PC-3 (cell line): ENCODE results near the gene AZIN2. TPM values are rescaled to one million over a fixed set of nuclear protein-coding genes. Genes with fewer than 3 reads are reported as not detected.
"Not testable (repeated sequence)": the region's sequence is repeated elsewhere in the genome, so short reads cannot be mapped to it uniquely, and the experiment has no call there.

Source experiments
- ATAC-seq: fragments of 200-7000 bp; cut with Tn5 transposase; 2 replicates; pipeline ENCODE4 v1.9.1; 2020; ENCODE audit warnings: mild to moderate bottlenecking, moderate library complexity
- BruUV-seq: library from RNA; stranded (reverse); fragments of 400-500 nt; replicated peaks from 2 replicates; lab custom pipeline; 2021; lab: Mats Ljungman, UMichigan
- CTCF ChIA-PET: fragments of 300-600 bp; sonication (Branson Sonifier 250); formaldehyde crosslinking; loops from one replicate; lab custom pipeline; 2022; ENCODE audit warnings: antibody characterized with exemption; lab: Charles Lee
- POLR2A ChIA-PET: fragments of 300-600 bp; sonication (Branson Sonifier 250); formaldehyde crosslinking; loops from one replicate; lab custom pipeline; 2022; ENCODE audit warnings: antibody characterized with exemption; ENCODE audit not compliant: unreplicated experiment; lab: Charles Lee
- DNase-seq: peaks from one replicate; pipeline ENCODE4 v3.0.0-alpha.2; 2015
- H2AFZ ChIP-seq: fragments of 300-600 bp; sonication (generic); 2 replicates; pipeline ENCODE4 v1.6.0; 2016; ENCODE audit warnings: antibody characterized with exemption, low read length
- H3F3A ChIP-seq: fragments of 300-600 bp; sonication (generic); one replicate; pipeline ENCODE4 v1.6.0; 2017; ENCODE audit warnings: antibody characterized with exemption, low read length, control low read depth, mild to moderate bottlenecking; ENCODE audit not compliant: unreplicated experiment
- H3K27ac ChIP-seq: fragments of 300-600 bp; sonication (generic); 2 replicates; pipeline ENCODE4 v1.5.1; 2016; ENCODE audit warnings: mild to moderate bottlenecking, low read length
- H3K27me3 ChIP-seq: fragments of 300-600 bp; sonication (generic); 2 replicates; pipeline ENCODE4 v1.6.1; 2016; ENCODE audit warnings: low read length, mixed read lengths
- H3K36me3 ChIP-seq: fragments of 300-600 bp; sonication (generic); 2 replicates; pipeline ENCODE4 v1.6.1; 2016; ENCODE audit warnings: low read depth, mixed run types, low read length, mixed read lengths
- H3K4me1 ChIP-seq: fragments of 300-600 bp; sonication (generic); 2 replicates; pipeline ENCODE4 v1.5.1; 2016; ENCODE audit warnings: low read length; ENCODE audit not compliant: insufficient read depth
- H3K4me2 ChIP-seq: fragments of 300-600 bp; sonication (generic); 2 replicates; pipeline ENCODE4 v1.6.0; 2016; ENCODE audit warnings: low read length
- H3K4me3 ChIP-seq: fragments of 300-600 bp; sonication (generic); 2 replicates; pipeline ENCODE4 v1.5.1; 2016; ENCODE audit warnings: mild to moderate bottlenecking, low read length, mixed read lengths
- H3K79me2 ChIP-seq: fragments of 300-600 bp; sonication (generic); 2 replicates; pipeline ENCODE4 v1.6.1; 2017; ENCODE audit warnings: low read length, mixed read lengths
- H3K9ac ChIP-seq: fragments of 300-600 bp; sonication (generic); 2 replicates; pipeline ENCODE4 v1.6.0; 2016; ENCODE audit warnings: mild to moderate bottlenecking, low read length
- H3K9me2 ChIP-seq: fragments of 300-600 bp; sonication (generic); replicated peaks from 2 replicates; pipeline ENCODE4 v1.6.1; 2016; ENCODE audit warnings: mixed run types, low read length, mixed read lengths
- H3K9me3 ChIP-seq: fragments of 300-600 bp; sonication (generic); 2 replicates; pipeline ENCODE4 v1.6.1; 2016; ENCODE audit warnings: low read length, mixed read lengths
- H4K20me1 ChIP-seq: fragments of 300-600 bp; sonication (generic); 2 replicates; pipeline ENCODE4 v1.6.1; 2016; ENCODE audit warnings: low read length, mixed read lengths
- CTCF ChIP-seq: fragments of 300-600 bp; sonication (generic); conservative IDR thresholded peaks from 2 replicates; pipeline ENCODE4 v1.5.1; 2017; ENCODE audit warnings: antibody characterized with exemption, low read depth, mild to moderate bottlenecking, low read length
- EZH2 ChIP-seq: fragments of 300-600 bp; sonication (generic); IDR thresholded peaks from one replicate; pipeline ENCODE4 v1.6.1; 2017; ENCODE audit warnings: antibody characterized with exemption, mild to moderate bottlenecking, low read length; ENCODE audit not compliant: unreplicated experiment
- EZH2phosphoT487 ChIP-seq: fragments of 300-600 bp; sonication (generic); IDR thresholded peaks from 2 replicates; pipeline ENCODE4 v1.6.1; 2018; ENCODE audit warnings: mild to moderate bottlenecking, antibody characterized with exemption, low read length, borderline replicate concordance
- intact Hi-C: fragments of 100-400 bp; cut with micrococcal nuclease; formaldehyde crosslinking; loops from 2 replicates; pipeline ENCODE4 v1.9.0; 2023
- total RNA-seq: library from RNA; depleted of rRNA; stranded (reverse); fragments of >200 nt; gene quantifications from 2 replicates; pipeline ENCODE4 v1.2.3, GENCODE V29; 2014

Gene AZIN2
- total RNA-seq, 1 experiment from 2014 or later, result 2.2 TPM

GRCh38 chr1:33131191-33131590 is 50.2 kb downstream of the AZIN2 start:
- H3K9ac ChIP-seq, result no peak overlapping the region

GRCh38 chr1:33132549-33132948 is 51.6 kb downstream of the AZIN2 start:
- H3K4me1 ChIP-seq, result no peaks in the 10 kb centered on the region
- no peak overlapping the region for H2AFZ ChIP-seq
- H3K9ac ChIP-seq, result no peak overlapping the region
- POLR2A ChIA-PET, result no interaction called here
- intact Hi-C loops, result no loop called here
- no peak for TF ChIP-seq EZH2phosphoT487
- no peak for TF ChIP-seq CTCF
- no peak for TF ChIP-seq EZH2
- no peak for DNase-seq
- H3K36me3 ChIP-seq, result no peaks in the 10 kb centered on the region
- no peaks in the 10 kb centered on the region for H3F3A ChIP-seq
- H3K79me2 ChIP-seq, result no peaks in the 10 kb centered on the region
- no peaks in the 10 kb centered on the region for H3K9me2 ChIP-seq
- no peak overlapping the region for H3K27ac ChIP-seq
- no peaks in the 10 kb centered on the region for H3K9me3 ChIP-seq
- H3K4me2 ChIP-seq, result no peak overlapping the region
- no peak for ATAC-seq
- no peaks in the 10 kb centered on the region for H3K27me3 ChIP-seq
- no TSS peak for BruUV-seq
- no peaks in the 10 kb centered on the region for H4K20me1 ChIP-seq
- CTCF ChIA-PET, result no interaction called here
- no peak overlapping the region for H3K4me3 ChIP-seq

More at GRCh38 chr1:33131191-33131590, 50.2 kb downstream of the AZIN2 start:
- ChIA-PET POLR2A (no interaction called here), CTCF (no interaction called here)
- BruUV-seq, result no TSS peak
- Histone ChIP-seq H3K4me3 (no peak overlapping the region), H3K4me1 (peaks cover 4% of the 10 kb centered on the region), H3K27me3 (no peaks in the 10 kb centered on the region), H3K9me2 (no peaks in the 10 kb centered on the region), H3K4me2 (no peak overlapping the region), H3F3A (no peaks in the 10 kb centered on the region), H3K9me3 (no peaks in the 10 kb centered on the region), H3K27ac (no peak overlapping the region), H2AFZ (no peak overlapping the region), H4K20me1 (no peaks in the 10 kb centered on the region), H3K36me3 (no peaks in the 10 kb centered on the region), H3K79me2 (peaks cover 8% of the 10 kb centered on the region)
- ATAC-seq (no peak), DNase-seq (no peak)
- no peak for TF ChIP-seq EZH2
- no peak for TF ChIP-seq EZH2phosphoT487
- TF ChIP-seq CTCF, result no peak
- intact Hi-C loops, result no loop called here

- H3K4me1 ChIP-seq, result no peaks in the 10 kb centered on the region
- intact Hi-C loops, result no loop called here
- no peak overlapping the region for H3K27ac ChIP-seq
- no peak overlapping the region for H3K4me2 ChIP-seq
- no peak overlapping the region for H3K9ac ChIP-seq
- H3K9me3 ChIP-seq, result no peaks in the 10 kb centered on the region
- BruUV-seq, result no TSS peak
- no peak for DNase-seq
- CTCF ChIA-PET, result no interaction called here
- no peaks in the 10 kb centered on the region for H3K79me2 ChIP-seq
- no peak overlapping the region for H3K4me3 ChIP-seq
- H3K36me3 ChIP-seq, result no peaks in the 10 kb centered on the region
- H2AFZ ChIP-seq, result no peak overlapping the region
- no peak for TF ChIP-seq CTCF
- no peak for TF ChIP-seq EZH2phosphoT487
- TF ChIP-seq EZH2, result no peak
- POLR2A ChIA-PET, result no interaction called here
- ATAC-seq, result no peak
- H3K27me3 ChIP-seq, result no peaks in the 10 kb centered on the region
- no peaks in the 10 kb centered on the region for H3F3A ChIP-seq
- no peaks in the 10 kb centered on the region for H3K9me2 ChIP-seq
- H4K20me1 ChIP-seq, result no peaks in the 10 kb centered on the region
Measured at GRCh38 chr1:33133478-33134105, 52.6 kb downstream of the AZIN2 start.

GRCh38 chr1:33136041-33136440 is 55.1 kb downstream of the AZIN2 start:
- H3K9ac ChIP-seq, ATAC-seq, H3K4me3 ChIP-seq, H3K27ac ChIP-seq, H3K27me3 ChIP-seq, DNase-seq, H3K4me1 ChIP-seq, H3K36me3 ChIP-seq, H4K20me1 ChIP-seq, BruUV-seq, CTCF ChIA-PET, intact Hi-C loops, H3K9me2 ChIP-seq, H2AFZ ChIP-seq, H3K79me2 ChIP-seq, H3F3A ChIP-seq, POLR2A ChIA-PET, H3K9me3 ChIP-seq, H3K4me2 ChIP-seq: not testable (repeated sequence)
